HG02981 (cell line): ENCODE data around the gene RBM4B.
"Not testable (repeated sequence)": the region's sequence is repeated elsewhere in the genome, so short reads cannot be mapped to it uniquely, and the experiment has no call there.

Source experiments
- ATAC-seq: cut with Tn5 transposase; IDR thresholded peaks from one replicate; pipeline ENCODE4 v1.9.1; 2021; ENCODE audit warnings: mild to moderate bottlenecking, moderate library complexity; ENCODE audit not compliant: unreplicated experiment

RBM4B gene, protein sequence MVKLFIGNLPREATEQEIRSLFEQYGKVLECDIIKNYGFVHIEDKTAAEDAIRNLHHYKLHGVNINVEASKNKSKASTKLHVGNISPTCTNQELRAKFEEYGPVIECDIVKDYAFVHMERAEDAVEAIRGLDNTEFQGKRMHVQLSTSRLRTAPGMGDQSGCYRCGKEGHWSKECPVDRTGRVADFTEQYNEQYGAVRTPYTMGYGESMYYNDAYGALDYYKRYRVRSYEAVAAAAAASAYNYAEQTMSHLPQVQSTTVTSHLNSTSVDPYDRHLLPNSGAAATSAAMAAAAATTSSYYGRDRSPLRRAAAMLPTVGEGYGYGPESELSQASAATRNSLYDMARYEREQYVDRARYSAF

DNA sequence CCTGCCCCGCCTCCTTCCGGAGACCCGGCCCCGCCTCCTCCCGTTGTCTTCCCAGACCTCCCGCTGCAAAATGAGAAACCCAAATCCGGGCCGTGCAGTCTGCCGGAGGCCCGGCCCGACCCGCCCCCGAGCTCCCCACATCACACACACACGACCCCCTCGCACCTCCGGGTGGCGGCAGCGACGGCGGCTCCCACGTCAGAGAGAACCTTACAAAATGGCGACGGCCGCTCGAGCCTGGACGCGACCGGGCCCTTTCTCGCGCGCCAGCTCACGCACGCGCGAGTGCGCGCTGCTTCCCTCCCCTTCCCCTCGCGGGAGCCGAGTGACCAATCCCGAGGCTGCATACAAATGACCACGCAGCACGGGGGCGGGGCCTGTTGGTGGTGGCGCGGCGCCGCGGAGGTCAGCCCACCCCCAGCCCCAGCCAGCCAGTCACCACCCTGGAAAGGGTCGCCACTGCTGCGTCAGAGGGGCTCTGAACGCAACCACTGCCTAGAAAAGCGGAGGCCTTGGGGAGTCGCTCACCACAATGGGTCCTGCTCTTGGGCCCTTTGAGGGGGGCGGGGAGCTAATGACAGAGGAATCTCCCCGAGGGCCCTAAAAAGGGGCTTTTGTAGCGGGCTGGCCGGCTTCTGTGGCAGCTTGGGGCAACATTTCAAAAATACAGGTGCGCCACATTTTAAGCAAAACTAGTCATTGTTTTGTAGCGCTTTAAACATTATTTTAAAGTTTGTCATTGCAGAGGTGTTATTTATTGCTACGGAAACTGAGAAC is at the start of gene RBM4B:
Gene RBM4B, minus strand, starts transcription at position 289 of the 777 bp plus-strand sequence. CDS start 808 bp downstream, outside the sequence.
- peak; percentile 92 for ATAC-seq

DNA sequence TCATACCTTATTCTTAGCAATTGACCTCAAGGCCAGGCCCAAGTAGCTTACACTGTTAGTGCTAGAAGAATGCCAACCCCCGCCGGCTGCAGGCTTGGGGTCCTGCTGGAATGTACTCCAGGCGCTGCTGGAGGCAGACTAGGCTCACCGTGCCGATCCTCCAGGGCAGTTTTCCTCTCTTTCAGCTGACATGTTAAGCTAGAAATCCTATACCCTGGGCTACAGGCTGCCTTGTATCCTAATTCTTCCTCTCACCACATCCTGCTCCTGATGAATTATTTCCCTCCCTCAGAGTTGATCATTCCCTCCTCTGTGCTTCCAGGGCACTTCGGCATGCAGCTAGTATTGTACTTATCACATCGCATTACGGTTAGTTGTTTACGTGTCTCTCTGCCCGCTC is 48.0 kb upstream of the RBM4B start:
- ATAC-seq, result no peak

DNA sequence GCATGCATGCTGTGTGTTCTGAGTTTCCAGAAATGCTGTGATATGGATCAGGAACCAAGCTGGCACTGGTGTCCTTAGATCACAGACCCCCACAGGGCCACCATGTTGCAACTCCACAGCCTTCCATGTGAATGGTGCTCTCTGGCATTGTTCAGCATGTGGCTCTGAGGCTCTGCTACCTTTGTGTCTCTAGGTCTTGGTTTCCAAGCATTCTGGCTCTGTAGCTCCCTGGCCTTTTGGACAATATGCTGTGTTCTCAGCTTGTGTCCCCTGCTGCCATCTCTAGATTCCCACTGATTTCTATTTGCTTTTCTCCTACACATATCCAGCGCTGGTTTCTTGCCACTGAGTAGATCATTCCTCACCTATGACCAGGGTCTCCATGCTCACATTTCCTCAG is 47.4 kb upstream of the RBM4B start:
- no peak for ATAC-seq

DNA sequence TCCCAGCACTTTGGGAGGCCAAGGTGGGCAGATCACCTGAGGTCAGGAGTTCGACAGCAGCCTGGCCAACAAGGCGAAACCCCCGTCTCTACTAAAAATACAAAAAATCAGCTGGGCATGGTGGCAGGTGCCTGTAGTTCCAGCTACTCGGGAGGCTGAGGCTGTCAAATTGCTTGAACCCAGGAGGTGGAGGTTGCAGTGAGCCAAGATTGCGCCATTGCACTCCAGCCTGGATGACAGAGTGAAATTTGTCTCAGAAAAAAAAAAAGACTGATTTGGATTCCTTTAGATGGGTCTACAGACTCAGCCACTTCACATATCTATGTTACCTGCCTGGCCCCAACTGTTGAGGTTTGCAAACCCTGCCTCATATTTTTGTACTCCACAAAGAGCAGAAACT is 46.5 kb upstream of the RBM4B start:
- ATAC-seq, result not testable (repeated sequence)

DNA sequence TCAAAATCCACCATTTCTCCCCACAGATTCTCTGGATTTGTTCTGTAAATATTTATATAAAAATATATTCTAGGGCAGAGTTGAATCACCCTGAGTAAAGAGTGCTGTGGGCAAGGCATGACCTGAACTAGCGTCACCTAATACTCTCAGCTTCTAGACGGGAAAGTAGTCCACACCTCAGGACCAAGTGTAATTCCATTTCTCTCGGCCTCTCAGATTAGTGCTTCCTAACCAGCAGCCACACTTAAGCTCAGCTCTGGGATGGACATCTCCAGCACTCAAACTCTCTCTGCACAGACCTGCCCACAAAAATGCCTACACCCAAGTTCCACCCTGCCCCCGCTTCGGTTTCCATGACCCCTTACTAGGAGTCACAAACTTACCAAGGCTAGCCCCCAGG is 46.0 kb upstream of the RBM4B start:
- no peak for ATAC-seq

DNA sequence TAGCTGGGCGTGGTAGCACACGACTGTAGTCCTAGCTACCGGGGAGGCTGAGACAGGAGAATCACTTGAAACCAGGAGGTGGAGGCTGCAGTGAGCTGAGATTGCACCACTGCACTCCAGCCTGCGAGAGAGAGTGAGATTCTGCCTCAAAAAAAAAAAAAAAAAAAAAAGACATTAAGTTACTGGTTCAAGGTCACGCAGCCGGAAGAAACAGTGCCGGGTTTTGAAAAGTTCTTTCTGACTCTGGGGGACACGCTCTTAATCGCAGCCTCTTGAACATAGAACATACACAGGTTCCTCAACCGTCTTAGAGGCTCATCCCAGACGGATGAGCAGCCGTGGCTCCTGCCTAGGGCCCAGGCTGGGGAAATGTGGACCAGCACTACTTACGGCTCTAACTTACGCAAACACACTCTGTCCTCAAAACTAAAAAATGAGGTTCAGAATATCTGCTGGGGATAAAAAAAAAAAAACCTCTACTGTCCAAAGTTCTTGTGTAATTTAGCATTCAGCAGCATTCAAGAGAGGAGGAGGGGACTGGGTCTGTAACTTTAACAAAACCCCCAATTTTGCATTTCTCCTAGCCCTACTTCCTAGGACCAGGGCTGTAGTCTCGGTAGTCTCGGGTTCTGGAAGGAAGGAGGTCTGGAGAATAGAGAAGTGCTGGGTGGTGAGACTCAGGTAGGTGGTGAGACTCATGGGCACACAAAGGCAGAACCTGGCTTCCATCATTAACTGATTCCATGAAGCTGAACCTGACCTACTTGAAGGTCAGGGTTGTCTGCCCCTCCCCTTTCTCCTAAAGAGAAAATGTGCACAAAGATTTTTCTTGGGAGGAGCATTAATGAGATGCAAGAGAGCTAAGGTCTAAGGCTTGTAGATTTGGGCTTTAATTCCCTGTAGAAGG is 45.3 kb upstream of the RBM4B start:
- ATAC-seq, result no peak

DNA sequence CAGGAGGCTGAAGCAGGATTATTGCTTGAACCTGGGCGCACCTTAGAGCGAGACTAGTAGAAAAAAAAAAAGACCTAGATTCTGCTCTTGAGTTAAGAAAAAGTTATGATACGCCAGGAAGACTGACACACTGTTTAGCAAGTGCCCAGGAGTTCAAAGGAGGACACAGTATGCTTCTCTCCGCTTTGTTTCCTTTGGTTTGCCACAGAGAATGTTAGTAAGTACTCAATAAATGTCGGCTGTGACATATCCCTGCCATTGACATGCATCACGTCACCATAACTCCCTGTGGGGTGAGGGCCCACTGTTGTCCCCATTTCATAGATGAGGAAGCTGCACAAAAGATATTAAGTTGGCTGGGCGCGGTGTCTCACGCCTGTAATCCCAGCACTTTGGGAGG is 44.3 kb upstream of the RBM4B start:
- ATAC-seq, result no peak

DNA sequence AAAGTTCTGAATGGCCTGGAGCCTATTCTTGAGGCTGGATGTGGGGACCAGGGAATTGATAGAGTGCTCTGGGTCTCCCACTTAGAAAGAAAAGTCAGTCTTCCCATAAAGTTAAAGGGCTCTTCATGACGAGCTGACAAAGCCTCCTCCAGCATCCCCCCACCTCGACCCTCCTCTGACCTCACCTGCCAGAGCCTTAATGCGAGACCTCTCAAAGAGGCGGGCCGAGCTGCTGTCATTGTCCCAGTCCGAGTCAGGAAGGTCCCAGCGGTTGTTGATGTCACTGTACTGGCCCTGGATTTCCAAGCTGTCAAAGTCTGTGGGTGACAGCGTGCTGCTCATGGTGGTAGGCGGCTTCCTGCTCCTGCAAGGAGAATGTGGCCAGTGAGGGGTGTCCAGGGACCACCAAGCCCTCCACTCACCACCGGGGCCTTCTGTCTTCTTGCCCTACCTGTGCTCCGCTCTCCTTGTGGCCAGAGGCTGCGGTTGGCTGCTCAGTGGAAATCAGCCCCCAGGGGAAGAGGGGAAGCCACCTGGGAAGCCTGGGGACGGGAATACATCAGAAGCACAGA is 43.3 kb upstream of the RBM4B start:
- ATAC-seq, result no peak

DNA sequence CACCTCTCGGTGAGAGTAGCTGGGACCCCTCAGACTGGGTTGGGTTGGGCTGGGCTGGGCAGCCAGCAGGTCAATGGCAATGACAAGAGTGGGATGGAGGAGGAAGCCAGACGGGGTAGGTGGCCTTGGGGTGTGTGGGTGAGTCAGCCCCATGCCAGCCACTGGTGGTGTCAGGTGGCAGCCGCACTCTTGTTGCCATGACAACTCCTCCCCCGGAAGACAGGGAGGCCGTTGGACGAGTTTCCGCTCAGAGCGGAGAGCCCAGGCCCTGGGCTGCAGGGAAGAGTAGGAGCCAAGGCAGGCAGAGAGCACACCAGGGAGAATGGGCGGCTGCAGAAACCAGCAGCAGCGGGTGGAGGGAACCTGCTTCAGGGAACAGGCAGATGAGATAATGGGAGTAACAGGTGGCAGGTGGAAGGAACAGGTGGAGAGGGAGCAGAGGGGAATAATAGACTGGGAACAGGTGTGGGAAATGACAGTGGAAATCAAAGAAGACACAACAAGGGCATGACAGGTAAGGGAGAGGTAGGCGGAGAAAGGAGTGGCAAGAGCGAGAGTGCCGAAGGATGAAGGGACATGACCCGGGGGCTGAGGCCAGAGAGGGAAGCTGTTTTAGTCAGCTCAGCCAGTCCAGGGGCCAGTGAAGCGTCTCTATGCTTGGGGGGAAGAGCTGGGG is 42.7 kb upstream of the RBM4B start:
- ATAC-seq, result no peak

DNA sequence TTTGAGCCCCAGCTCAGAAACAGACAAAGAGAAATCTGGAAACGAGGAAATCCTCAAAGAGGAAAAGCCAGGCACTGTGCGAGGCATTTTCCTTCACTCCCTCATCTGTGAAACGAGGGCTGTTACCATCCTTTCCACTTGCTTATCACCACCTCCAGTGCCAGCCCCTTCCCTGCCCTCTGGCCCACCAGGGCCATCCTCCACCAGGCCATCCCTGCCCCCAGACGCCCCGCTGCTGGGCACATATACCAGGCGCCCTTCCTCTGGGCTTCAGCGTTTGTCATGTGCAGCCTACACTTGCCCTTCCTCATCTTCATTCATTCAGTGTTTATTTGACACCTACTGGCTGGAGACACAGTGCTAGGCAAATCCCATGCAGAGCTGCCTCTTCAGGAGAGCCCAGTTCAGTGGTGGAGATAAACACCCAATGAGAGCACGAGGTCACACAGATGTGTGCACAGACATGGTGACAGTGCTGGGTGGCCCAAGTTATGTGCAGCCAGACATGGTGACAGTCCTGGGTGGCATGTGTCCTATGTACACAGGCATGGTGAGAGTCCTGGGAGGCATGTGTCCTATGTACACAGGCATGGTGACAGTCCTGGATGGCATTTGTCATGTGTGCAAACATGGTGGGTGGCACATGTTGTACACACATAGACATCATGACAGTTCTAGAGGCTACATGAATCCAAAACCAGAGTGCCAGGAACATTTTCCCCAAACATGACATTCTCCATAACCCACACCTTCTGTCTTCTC is 41.6 kb upstream of the RBM4B start:
- no peak for ATAC-seq

DNA sequence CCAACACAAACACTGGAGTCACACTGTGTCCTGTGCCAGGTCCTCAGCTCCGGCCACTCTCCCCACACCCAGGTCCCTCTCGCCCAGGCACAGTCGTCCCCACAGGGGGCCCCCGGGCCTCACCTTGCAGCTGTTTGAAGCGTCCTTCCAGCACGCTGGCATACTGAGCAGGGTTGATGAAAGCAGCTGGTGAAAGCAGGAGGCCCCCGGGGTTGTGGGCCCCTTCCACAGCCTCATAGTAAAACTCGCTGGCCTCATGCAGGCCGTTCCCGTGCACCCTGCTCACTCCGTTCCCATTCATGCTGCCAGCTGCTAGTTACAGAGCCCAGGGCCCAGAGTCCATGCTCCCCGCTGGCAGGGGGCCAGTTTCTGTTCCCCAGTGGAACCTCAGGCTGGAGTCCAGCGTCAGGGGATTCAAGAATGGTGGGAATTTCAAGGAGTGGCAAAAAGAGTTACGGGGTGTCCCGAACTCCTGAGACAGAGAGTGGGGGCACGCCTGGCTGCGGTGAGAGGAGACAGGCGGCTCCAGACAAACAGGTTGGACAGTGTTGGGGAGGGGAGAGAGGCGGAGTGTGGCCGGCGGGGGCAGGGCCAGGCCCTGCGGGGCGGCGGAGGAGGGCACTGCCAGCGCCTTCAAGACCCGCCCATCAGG is 40.8 kb upstream of the RBM4B start:
- ATAC-seq, result no peak

DNA sequence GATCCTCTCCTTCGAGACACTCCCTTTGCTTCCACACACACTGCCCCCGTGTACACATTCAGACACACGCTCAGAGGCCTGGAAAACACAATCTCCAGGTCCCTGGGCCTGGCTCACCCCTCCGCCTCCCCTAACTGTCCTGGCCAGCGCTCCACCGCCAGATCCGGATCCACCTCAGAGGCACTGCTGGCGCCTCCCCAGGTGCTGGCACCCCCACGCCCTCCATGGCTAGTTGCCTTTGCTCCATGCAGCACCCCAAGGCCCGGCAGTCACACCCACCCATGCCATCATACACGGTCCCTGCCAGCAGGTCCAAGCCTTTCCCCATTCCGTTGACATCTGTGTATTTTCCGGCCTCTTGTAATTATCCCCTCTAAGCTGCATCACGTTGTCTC is 40.2 kb upstream of the RBM4B start:
- no peak for ATAC-seq

DNA sequence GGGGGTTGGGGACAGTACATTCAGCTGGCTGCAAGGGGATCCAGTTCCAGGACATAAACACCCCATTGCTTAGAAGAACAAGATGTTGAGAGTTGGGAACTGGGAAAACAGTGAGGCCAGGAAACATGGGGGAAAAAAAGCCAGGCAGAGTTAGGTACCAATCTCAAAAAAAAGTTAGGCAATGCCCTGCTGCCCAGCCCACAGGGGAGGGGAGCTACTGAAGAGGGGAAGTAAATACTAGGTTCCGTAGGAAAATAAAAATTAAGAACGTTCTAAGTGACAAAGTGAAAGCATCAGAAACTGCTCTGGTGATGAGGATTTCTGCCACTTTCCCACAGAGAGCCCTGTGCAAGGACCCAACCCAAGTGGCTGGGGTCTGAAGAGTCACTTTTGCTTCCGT is 39.3 kb upstream of the RBM4B start:
- ATAC-seq, result no peak

DNA sequence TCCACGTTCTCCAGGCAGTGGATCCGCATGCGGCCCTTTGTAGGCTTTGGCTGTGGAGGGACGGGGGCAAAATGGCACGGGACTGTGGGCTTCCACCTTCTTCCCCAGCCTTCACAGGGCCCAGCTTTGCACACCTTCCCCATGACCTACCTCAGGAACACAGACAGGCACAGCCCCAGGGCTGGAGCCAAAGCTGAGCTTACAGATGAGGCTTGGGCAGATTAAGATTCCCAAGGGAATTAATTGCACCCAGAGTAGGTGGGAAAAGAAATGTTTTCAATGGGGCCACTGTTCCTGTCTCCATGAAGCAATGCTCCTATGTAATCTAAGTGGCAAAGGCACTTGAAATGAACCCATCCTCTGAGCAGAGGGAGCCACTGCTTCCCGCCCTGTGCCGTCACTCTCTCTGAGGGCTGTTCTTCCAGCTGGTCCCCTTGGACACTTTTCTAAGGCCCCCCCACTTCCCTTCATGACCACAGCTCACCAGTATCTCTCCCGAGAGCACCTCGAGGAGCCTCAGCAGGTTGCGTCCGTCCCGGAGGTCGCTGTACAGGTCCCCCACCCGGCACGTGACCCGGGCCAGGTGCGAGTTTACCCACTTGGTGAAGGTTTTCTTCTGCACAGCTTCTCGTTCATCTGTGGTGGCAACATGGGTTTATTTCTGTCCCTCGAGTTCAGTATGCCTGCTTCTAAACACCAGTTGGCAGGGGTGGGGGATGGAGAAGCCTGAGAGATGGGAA is 37.8 kb upstream of the RBM4B start:
- no peak for ATAC-seq

DNA sequence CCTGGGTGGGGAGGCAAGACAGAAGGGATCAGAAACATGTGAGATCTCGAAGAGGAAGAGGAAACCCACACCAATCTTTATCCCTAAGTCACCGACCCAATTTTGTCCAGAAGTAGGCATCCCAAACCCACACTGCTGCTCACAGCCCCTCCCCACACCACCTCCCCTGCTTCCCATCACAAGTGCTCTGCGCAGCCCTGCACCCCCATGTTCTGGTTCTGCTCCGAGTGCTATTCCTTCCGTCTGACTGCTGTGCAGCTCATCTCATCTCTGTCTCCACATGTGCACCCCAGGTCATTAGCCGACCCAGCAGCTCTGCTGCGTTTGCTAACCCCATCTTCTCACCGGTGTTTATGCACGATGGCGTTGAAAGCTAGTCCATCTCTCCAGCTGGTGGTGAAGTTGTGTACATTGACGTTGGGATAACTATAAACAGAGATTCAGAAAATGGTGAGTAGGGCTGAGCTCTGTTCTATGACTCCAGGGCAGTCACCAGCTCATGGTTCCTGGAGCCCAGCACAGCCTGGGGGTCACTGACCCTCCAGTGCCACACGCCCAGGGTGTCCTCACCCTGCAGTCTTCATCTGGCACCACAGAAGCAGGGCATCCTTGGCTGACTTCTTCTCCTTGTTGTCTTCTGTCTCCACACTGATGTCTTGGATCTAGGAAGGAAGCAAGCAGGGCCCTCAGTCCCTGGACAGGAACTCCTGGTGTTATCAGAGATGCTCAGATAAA is 36.2 kb upstream of the RBM4B start:
- ATAC-seq, result no peak

DNA sequence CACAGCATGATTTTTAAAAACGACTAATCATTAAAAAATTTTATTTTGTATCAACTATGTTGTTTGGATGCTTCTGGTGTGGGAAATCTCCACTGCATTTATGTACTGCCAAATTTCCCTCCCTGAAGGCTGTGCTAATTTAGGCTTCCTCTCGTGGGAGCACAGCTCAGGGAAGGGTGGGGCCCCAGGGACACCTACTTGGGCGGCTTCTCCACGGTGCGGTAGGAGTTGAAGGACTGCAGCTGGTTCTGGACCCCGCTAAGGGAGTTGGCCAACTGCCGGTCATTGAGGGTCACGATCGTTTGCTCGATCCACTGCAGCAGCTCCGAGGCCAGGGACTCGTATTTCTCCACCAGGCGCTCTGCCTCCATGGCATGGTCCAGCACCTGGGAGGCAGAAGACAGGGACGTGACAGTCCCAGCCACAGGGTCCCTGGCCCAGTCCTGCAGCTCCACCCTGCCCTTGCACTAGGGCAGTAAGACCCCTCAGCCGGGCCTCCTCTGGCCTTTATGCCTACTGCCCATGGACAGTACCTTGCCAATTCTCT is 32.8 kb upstream of the RBM4B start:
- ATAC-seq, result no peak

DNA sequence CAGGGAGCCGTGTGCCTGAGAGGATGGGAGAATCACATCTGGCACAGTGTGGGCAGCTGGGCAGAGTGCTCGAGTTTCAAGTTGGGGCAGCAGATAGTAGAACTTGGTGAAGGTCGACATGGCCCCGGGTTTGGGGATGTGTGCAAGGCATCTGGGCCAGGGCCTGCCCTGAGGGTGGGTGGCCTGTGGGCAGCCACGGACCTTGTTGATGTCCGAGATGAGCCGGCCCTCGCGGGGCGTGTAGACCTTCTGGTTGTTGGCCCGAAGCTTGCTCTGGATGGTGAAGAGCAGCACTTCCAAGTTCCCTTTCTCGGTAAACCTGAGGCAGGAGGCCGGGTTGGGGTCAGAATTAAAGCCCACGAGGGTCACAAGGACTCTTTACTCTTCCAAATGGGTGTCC is 31.0 kb upstream of the RBM4B start:
- ATAC-seq, result no peak

DNA sequence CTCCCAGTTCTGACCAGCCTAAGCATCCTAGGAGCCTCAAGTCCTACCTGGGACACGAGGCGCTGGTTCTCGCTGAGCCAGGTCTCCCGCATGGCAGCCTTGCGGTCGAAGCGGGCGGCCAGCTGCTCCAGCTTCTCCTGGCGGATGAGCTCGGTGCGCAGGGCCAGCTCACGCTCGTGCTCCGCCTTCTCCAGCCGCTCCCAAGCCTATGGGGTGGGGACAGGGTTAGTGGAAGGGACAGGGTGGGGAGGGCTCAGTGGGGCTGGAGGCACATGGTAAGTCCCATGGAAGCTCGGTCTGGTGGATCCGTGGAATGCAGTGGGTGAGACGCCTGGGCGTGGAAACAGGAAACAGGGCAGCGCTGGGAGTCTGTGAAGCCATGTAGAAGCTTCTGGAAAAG is 30.4 kb upstream of the RBM4B start:
- ATAC-seq, result no peak
